NOMO-1 (cell line): Measurements from ENCODE around the gene MS4A18.

Experiments
- DNase-seq, 2 experiments: peaks; one replicate each; lab custom pipeline; 2025; ENCODE audit not compliant: unreplicated experiment in 2 of 2; lab: John Stamatoyannopoulos, UW

The MS4A18 gene

GRCh38 chr11:60764879-60765278, 40.4 kb downstream of the MS4A18 start:
- no peak for DNase-seq

DNA sequence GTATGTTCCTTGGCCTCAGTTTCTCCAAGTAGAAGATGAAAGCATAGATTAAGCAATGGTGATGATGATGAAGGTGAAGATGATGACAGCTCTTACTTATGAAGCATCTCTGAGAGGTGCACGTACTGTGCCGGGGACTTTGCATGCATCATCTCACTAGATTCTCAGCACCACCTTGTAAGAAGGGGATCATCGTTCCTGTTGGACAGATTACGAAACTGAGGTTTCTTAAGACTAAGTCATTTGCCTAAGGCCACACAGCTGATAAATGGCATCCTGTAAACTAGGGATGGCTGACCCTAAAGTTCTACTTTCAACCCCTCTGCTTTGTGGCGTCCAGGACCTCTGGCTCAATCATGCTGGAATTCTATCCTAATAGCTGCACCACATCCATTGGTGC, 40.8 kb downstream of the MS4A18 start:
- DNase-seq = no peak

GRCh38 chr11:60766547-60766946, 42.0 kb downstream of the MS4A18 start:
- DNase-seq = no peak

GRCh38 chr11:60767388-60767811, 42.9 kb downstream of the MS4A18 start:
- no peak for DNase-seq

DNA sequence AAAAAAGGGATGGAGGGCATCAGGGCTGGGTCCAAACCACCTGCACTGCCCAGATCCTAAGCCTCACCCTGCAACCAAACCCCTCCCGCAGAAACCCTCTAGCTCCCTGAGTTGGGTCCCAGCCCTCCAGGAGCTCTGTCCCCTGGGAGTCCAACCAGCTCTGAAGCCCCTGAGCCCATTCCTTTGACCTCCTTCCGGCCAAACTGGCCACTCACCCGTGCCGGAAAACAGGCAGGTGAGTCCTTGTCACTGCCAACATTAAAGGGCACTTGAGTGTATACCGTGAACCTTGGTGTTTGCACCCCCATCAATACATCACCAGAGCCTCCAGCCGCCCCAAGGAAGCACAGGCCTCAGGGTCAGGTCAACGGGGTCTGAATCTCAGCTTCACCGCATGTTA, 43.7 kb downstream of the MS4A18 start:
- no peak for DNase-seq

DNA sequence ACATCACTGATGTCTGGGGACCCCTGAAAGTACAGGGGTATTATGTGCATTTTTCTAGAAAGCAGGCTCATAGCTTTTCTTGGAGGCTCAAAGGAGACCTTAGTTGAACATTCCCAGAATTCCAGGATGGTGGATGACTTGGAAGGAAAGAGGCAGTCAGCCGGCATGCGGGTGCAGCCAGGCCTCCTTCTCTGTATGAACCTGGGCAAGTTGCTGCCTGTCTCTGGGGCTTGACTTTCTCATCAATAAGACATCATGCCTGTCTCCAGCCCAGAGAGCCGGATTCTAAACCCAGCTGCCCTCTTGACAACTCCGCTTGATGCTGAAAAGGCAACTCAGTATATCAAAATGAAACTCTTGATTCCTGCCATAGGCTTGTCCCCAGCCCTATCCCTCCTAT, 44.8 kb downstream of the MS4A18 start:
- DNase-seq = no peak

GRCh38 chr11:60769811-60770210, 45.3 kb downstream of the MS4A18 start:
- no peak for DNase-seq

GRCh38 chr11:60771146-60771545, 46.6 kb downstream of the MS4A18 start:
- DNase-seq = no peak

DNA sequence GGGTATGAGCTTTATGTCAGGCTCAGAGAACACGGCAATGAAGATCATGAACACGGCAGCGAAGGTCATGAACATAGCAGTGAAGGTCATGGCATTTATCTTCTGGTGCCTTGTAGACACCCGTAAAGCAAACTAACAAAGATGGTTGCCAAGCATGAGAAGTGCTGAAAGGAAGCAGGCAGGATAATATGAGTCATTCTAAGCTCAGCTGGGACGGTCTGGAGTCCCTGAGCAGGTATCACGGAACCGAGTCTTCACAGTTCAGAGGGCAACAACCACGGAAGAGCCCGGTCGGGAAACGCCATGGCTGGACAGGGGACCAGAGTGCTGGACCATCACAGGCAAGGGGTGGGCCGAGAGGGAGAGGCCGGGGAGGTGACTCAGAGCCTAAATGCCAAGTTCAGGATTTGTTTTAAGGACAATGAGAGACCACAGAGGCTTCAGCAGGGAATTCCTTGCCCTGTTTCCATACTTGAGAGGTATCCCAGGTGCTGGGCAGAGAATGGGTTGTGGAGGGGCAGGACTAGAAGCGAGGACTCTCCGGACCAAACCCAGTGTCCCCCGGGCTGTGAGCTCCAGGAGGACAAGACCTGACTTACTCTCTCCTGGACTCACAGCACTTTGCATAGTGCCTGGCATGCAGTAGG, 47.5 kb downstream of the MS4A18 start:
- DNase-seq = no peak

DNA sequence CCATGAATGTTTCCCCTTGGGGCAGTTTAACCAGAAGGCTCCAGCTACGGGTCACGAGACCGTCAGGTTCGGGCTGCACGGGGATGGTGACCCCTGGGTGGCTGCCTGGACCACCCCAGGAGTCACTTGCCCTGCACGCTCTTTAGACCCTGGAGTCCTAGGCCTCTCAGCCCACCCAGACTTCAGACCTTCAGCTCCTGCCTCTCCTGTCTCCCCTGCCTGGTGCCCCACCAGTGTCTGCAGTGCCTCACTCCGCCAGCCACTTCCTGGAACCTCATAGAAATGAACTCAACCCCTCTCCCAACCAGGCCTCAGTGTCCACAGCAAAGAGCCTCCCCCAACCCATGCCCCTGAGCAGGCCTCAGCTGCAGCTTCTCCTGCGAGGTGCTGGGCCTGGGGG, 48.1 kb downstream of the MS4A18 start:
- no peak for DNase-seq

GRCh38 chr11:60774726-60775125, 50.2 kb downstream of the MS4A18 start:
- DNase-seq = no peak

GRCh38 chr11:60775420-60775961, 51.0 kb downstream of the MS4A18 start:
- DNase-seq = peak; percentile 83

- no peak for DNase-seq
These were observed 51.6 kb downstream of the MS4A18 start for GRCh38 chr11:60776167-60776566.

GRCh38 chr11:60777106-60777505, 52.6 kb downstream of the MS4A18 start:
- no peak for DNase-seq

- DNase-seq = no peak
These were observed 53.1 kb downstream of the MS4A18 start for GRCh38 chr11:60777572-60777971.

- DNase-seq = no peak
These were observed 55.5 kb downstream of the MS4A18 start for GRCh38 chr11:60780065-60780464.

GRCh38 chr11:60780774-60781173, 56.3 kb downstream of the MS4A18 start:
- no peak for DNase-seq

GRCh38 chr11:60781286-60781980, 56.9 kb downstream of the MS4A18 start:
- no peak for DNase-seq

GRCh38 chr11:60781981-60782316, 57.4 kb downstream of the MS4A18 start:
- DNase-seq = no peak

DNA sequence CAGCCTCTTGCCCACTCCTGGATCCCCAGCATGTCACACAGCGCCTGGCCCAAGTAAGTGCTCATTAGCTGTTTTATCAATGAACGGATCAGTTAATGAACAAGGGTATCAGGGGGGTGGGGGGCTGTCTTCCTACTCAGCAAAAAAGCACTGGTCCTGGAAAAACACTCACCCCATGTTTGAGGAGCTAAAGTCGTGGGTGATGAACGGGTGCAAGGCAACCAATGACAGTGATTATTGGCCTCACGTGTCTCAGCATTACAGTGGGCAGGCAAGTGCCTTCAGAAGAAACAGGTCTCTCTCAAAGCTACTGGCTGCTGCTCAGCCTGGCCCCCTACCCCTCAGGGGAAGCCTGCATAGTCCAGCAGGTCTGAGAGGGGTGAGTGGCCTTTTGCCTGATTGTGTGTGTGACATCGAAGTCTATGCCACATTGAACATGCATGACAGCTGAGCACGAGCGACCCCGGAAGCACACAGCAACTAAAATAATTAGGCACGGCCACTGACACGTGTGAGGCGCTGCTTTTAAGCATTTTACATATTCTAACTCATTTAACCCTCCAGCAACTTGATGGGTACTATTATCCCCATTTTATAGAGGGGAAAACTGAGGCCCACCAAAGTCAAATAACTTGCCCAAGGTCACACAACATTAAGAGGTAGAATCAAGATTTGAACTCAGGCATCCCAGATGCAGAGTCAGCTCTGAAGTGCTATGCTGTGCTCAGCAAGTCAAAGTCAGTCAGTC, 58.0 kb downstream of the MS4A18 start:
- no peak for DNase-seq

GRCh38 chr11:60783141-60783484, 58.6 kb downstream of the MS4A18 start:
- no peak for DNase-seq

DNA sequence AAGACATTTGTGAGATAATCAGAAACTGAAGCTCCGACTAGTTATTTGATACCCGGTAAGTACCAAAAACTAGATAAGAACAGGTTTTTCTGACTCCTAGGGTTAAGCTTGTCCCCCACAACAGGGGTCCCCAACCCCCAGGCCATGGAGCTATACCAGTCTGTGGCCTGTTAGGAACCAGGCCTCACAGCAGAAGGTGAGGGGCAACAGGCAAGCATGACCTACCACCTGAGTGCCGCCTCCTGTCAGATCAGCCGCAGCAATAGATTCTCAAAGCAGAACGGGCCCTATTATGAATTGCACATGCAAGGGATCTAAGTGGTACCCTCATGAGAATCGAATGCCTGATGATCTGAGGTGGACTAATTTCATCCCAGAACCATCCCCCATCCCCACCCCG, 59.4 kb downstream of the MS4A18 start:
- no peak for DNase-seq
